IMR-90 (cell line): ENCODE results near the gene PROX2. TPM values are rescaled to one million over a fixed set of nuclear protein-coding genes. Genes with fewer than 3 reads are reported as not detected.

Experiments used
- ATAC-seq: fragments of 200-7000 bp; cut with Tn5 transposase; 2 replicates; pipeline ENCODE4 v1.9.1; 2020; ENCODE audit warnings: low read depth, mild to moderate bottlenecking, moderate library complexity
- BruUV-seq: library from RNA; stranded (reverse); fragments of 400-500 nt; replicated peaks from 2 replicates; lab custom pipeline; 2021; lab: Mats Ljungman, UMichigan
- CTCF ChIA-PET: fragments of 300-600 bp; formaldehyde crosslinking; extraction: SDS; loops from one replicate; lab custom pipeline; 2021; ENCODE audit warnings: antibody characterized with exemption; lab: Yijun Ruan, JAX
- POLR2A ChIA-PET: fragments of 300-600 bp; sonication (Branson Sonifier 250); formaldehyde crosslinking; loops from one replicate; lab custom pipeline; 2022; ENCODE audit warnings: antibody characterized with exemption; ENCODE audit not compliant: unreplicated experiment; lab: Charles Lee
- DNase-seq: peaks from one replicate; pipeline ENCODE4 v3.0.0; 2013
- H2AFZ ChIP-seq: replicated peaks from 2 replicates; pipeline ENCODE3; 2013; ENCODE audit warnings: low read length, mild to moderate bottlenecking; ENCODE audit not compliant: poor library complexity
- H2AK5ac ChIP-seq: 2 replicates; pipeline ENCODE4 v1.6.1; 2013; ENCODE audit warnings: low read depth, low read length, inconsistent platforms
- H2AK9ac ChIP-seq: replicated peaks from 2 replicates; pipeline ENCODE3; 2013; ENCODE audit warnings: mild to moderate bottlenecking, low read depth, low read length, moderate library complexity; ENCODE audit not compliant: poor library complexity
- H2BK120ac ChIP-seq: 2 replicates; pipeline ENCODE4 v1.6.1; 2013; ENCODE audit warnings: low read depth, low read length, inconsistent platforms
- H2BK15ac ChIP-seq: 3 replicates; pipeline ENCODE4 v1.6.1; 2013; ENCODE audit warnings: low read depth, low read length, inconsistent platforms
- H2BK20ac ChIP-seq: 2 replicates; pipeline ENCODE4 v1.6.1; 2013; ENCODE audit warnings: low read depth, mild to moderate bottlenecking, inconsistent platforms, low read length, moderate library complexity
- H2BK5ac ChIP-seq: 2 replicates; pipeline ENCODE4 v1.6.1; 2013; ENCODE audit warnings: mild to moderate bottlenecking, low read depth, low read length, inconsistent platforms; ENCODE audit not compliant: poor library complexity, severe bottlenecking
- H3K14ac ChIP-seq: replicated peaks from 2 replicates; pipeline ENCODE4 v1.6.1; 2013; ENCODE audit warnings: low read depth, low read length, inconsistent platforms
- H3K18ac ChIP-seq: 2 replicates; pipeline ENCODE4 v1.6.1; 2013; ENCODE audit warnings: low read depth, low read length, control low read depth
- H3K23ac ChIP-seq: 2 replicates; pipeline ENCODE4 v1.6.1; 2013; ENCODE audit warnings: low read depth, low read length, inconsistent platforms
- H3K27ac ChIP-seq: 2 replicates; pipeline ENCODE4 v1.5.1; 2013; ENCODE audit warnings: mild to moderate bottlenecking, control low read depth, low read length; ENCODE audit not compliant: insufficient read depth
- H3K27me3 ChIP-seq: 2 replicates; pipeline ENCODE4 v1.6.1; 2013; ENCODE audit warnings: low read length; ENCODE audit not compliant: control insufficient read depth, insufficient read depth
- H3K36me3 ChIP-seq: 2 replicates; pipeline ENCODE4 v1.6.1; 2013; ENCODE audit warnings: low read length, mixed read lengths; ENCODE audit not compliant: control insufficient read depth, insufficient read depth
- H3K4ac ChIP-seq: 2 replicates; pipeline ENCODE4 v1.6.1; 2013; ENCODE audit warnings: low read depth, low read length, inconsistent platforms
- H3K4me1 ChIP-seq: 2 replicates; pipeline ENCODE4 v1.6.1; 2013; ENCODE audit warnings: low read length, mixed read lengths; ENCODE audit not compliant: control insufficient read depth, insufficient read depth
- H3K4me2 ChIP-seq: 2 replicates; pipeline ENCODE4 v1.6.1; 2013; ENCODE audit warnings: low read depth, mild to moderate bottlenecking, control low read depth, low read length, moderate library complexity
- H3K4me3 ChIP-seq: 2 replicates; pipeline ENCODE4 v1.5.1; 2013; ENCODE audit warnings: low read depth, mild to moderate bottlenecking, control low read depth, low read length, moderate library complexity; ENCODE audit not compliant: insufficient read depth
- H3K56ac ChIP-seq: 2 replicates; pipeline ENCODE4 v1.6.1; 2013; ENCODE audit warnings: low read length, inconsistent platforms; ENCODE audit not compliant: insufficient read depth; ENCODE audit errors: extremely low read depth
- H3K79me1 ChIP-seq, 2 experiments: 2 replicates each; pipeline ENCODE4 v1.6.1; 2013; ENCODE audit warnings: low read length in 2 of 2, inconsistent platforms in 1 of 2, low read depth in 1 of 2
- H3K9ac ChIP-seq: 2 replicates; pipeline ENCODE4 v1.6.1; 2013; ENCODE audit warnings: low read depth, low read length, control low read depth
- H3K9me1 ChIP-seq: 2 replicates; pipeline ENCODE4 v1.6.1; 2013; ENCODE audit warnings: low read length, inconsistent platforms; ENCODE audit not compliant: insufficient read depth
- H3K9me3 ChIP-seq: 2 replicates; pipeline ENCODE4 v1.6.1; 2013; ENCODE audit warnings: low read length; ENCODE audit not compliant: control insufficient read depth, insufficient read depth
- H4K20me1 ChIP-seq: 2 replicates; pipeline ENCODE4 v1.6.1; 2013; ENCODE audit warnings: low read length, inconsistent platforms; ENCODE audit not compliant: insufficient read depth
- H4K5ac ChIP-seq: 2 replicates; pipeline ENCODE4 v1.6.1; 2013; ENCODE audit warnings: mild to moderate bottlenecking, low read depth, low read length, control low read depth
- H4K8ac ChIP-seq, 2 experiments: 2 replicates each; pipeline ENCODE4 v1.6.1; 2013; ENCODE audit warnings: low read depth in 2 of 2, low read length in 2 of 2, control low read depth in 1 of 2, inconsistent platforms in 1 of 2
- H4K91ac ChIP-seq: 2 replicates; pipeline ENCODE4 v1.6.1; 2013; ENCODE audit warnings: low read depth, low read length, inconsistent platforms; ENCODE audit not compliant: insufficient read depth
- CEBPB ChIP-seq: IDR thresholded peaks from 2 replicates; pipeline ENCODE4 v1.6.1; 2012; ENCODE audit warnings: low read depth, low read length, improper control_type of control experiment
- RCOR1 ChIP-seq: IDR thresholded peaks from 2 replicates; pipeline ENCODE4 v1.6.1; 2012; ENCODE audit warnings: mild to moderate bottlenecking, low read length, improper control_type of control experiment; ENCODE audit not compliant: insufficient replicate concordance
- RFX5 ChIP-seq: IDR thresholded peaks from 2 replicates; pipeline ENCODE4 v1.8.0; 2012; ENCODE audit warnings: low read depth, mild to moderate bottlenecking, low read length, moderate library complexity
- WGBS, 2 experiments: methylation state at CpG; one replicate each; pipeline versions ENCODE4 v1.1.5 to v1.1.7; 2013; ENCODE audit warnings: missing lambda C conversion rate in 2 of 2; ENCODE audit not compliant: insufficient read length in 1 of 2; ENCODE audit errors: extremely low coverage in 2 of 2; 5-methylcytosine and 5-hydroxymethylcytosine counted together
- dilution Hi-C: fragments of 300-500 bp; cut with HindIII; formaldehyde crosslinking; loops from one replicate; pipeline ENCODE4 v1.14.3; 2018; ENCODE audit warnings: low sequenced_read_pairs; ENCODE audit not compliant: unreplicated experiment
- in situ Hi-C: fragments of 300-500 bp; cut with MboI; formaldehyde crosslinking; loops from 3 replicates; pipeline ENCODE4 v1.14.3; 2019; ENCODE audit warnings: low sequenced_read_pairs, inconsistent platforms, mixed read lengths
- intact Hi-C: fragments of 100-400 bp; cut with micrococcal nuclease; formaldehyde crosslinking; loops from 2 replicates; pipeline ENCODE4 v1.10.0; 2022
- polyA plus RNA-seq, 3 experiments: library from polyadenylated mRNA; depleted of rRNA; stranded (reverse); fragments of >200 nt; gene quantifications; 2 replicates each; pipeline ENCODE4 v1.2.3, GENCODE V29; 2012; ENCODE audit warnings: low replicate concordance in 1 of 3
- total RNA-seq: library from RNA; depleted of rRNA; stranded (reverse); fragments of >200 nt; gene quantifications from 2 replicates; pipeline ENCODE4 v1.2.3, GENCODE V29; 2012

PROX2 gene
- total and polyA plus RNA-seq, 2 of the 4 experiments (the other 2 are of a cell fraction) = not detected

- intact Hi-C loops = no loop called here
- in situ Hi-C loops = no loop called here
- H3K4me1 ChIP-seq = peaks cover 10% of the 10 kb centered on the region
Observed at GRCh38 chr14:74846168-74846567, 29.8 kb downstream of the PROX2 start.

More at GRCh38 chr14:74846168-74846567, 29.8 kb downstream of the PROX2 start:
- H2BK5ac ChIP-seq = peak overlapping the region; percentile 54
- no peak overlapping the region for H3K4ac ChIP-seq
- H3K9me1 ChIP-seq = 0 out of 2 replicates have a peak, but pooled peaks cover 4% of the 10 kb centered on the region
- 0 out of 2 replicates have a peak overlapping the region, but pooled peaks have one; percentile 7 for H3K23ac ChIP-seq
- H4K5ac ChIP-seq = no peak overlapping the region
- peak overlapping the region; percentile 65; the same call in 1 of the 2 replicates for H3K27ac ChIP-seq
- DNase-seq = peak; percentile 67
- no peak overlapping the region for H2AFZ ChIP-seq
- no peak overlapping the region for H4K8ac ChIP-seq
- POLR2A ChIA-PET = no interaction called here
- H2AK5ac ChIP-seq = no peak overlapping the region
- H3K14ac ChIP-seq = 0 out of 2 replicates have a peak overlapping the region, but pooled peaks have one; percentile 2
- ATAC-seq = peak; percentile 16; the same call in 1 of the 2 replicates
- no peak overlapping the region for H2AK9ac ChIP-seq
- no peak overlapping the region for H3K4me3 ChIP-seq
- H4K91ac ChIP-seq = peak overlapping the region; percentile 17; the same call in 1 of the 2 replicates
- no peaks in the 10 kb centered on the region for H3K9me3 ChIP-seq
- TF ChIP-seq CEBPB (no peak), RFX5 (no peak), RCOR1 (no peak)
- CTCF ChIA-PET = interaction anchor here (1.1 to 1.6 kb wide), 2 partner anchors 14 to 15 kb away, joined by 3 to 7 read pairs; no protein-coding TSS in a partner anchor
- 0% methylated on average over 2 of the region's 3 CpGs; no CpG with 5 or more reads in 1 of the 2 experiments for WGBS, 2 experiments
- no peaks in the 10 kb centered on the region for H3K27me3 ChIP-seq
- H3K9ac ChIP-seq = no peak overlapping the region
- no peaks in the 10 kb centered on the region for H3K36me3 ChIP-seq
- H2BK120ac ChIP-seq = no peak overlapping the region
- no peak overlapping the region for H2BK15ac ChIP-seq
- H3K4me2 ChIP-seq = no peak overlapping the region
- no peaks in the 10 kb centered on the region for H3K79me1 ChIP-seq
- no peak overlapping the region; the same call in 1 of the 2 replicates for H3K18ac ChIP-seq
- no peak overlapping the region for H3K56ac ChIP-seq
- no TSS peak for BruUV-seq
- no peak overlapping the region for H2BK20ac ChIP-seq
- dilution Hi-C loops = no loop called here
- no peaks in the 10 kb centered on the region for H4K20me1 ChIP-seq
